ENCODE data around the gene SLC8A3. TPM values are rescaled to one million over a fixed set of nuclear protein-coding genes. Genes with fewer than 3 reads are reported as not detected.

Gene SLC8A3
- polyA plus RNA-seq, 3 donors, result 0.06 to 0.15 TPM; not detected in 1

GRCh38 chr14:70181276-70181675, 7.5 kb downstream of the SLC8A3 start:
- H3K27ac ChIP-seq (ENCODE audit: low read depth, low read length), result no peak overlapping the region
- WGBS, 3 donors, result 65 to 72% (median 67%) methylated on average over 1 of the region's 1 CpG

GRCh38 chr14:70180718-70181117, 8.0 kb downstream of the SLC8A3 start:
- no peak overlapping the region for H3K27ac ChIP-seq (ENCODE audit: low read depth, low read length)
- 80 to 85% (median 85%) methylated on average over 1 of the region's 1 CpG for WGBS, 3 donors

GRCh38 chr14:70177081-70177800, 11.5 kb downstream of the SLC8A3 start:
- WGBS, 3 donors, result 68 to 79% (median 79%) methylated on average over 3 of the region's 3 CpGs
- no peak overlapping the region for H3K27ac ChIP-seq (ENCODE audit: low read depth, low read length)

- 76 to 79% (median 79%) methylated on average over 6 of the region's 6 CpGs for WGBS, 3 donors
- H3K27ac ChIP-seq (ENCODE audit: low read depth, low read length), result no peak overlapping the region
These were observed 15.2 kb downstream of the SLC8A3 start for GRCh38 chr14:70173569-70173968.

- 53 to 80% (median 67%) methylated on average over 8 of the region's 8 CpGs for WGBS, 3 donors
- no peak overlapping the region for H3K27ac ChIP-seq (ENCODE audit: low read depth, low read length)
These were observed 17.0 kb downstream of the SLC8A3 start for GRCh38 chr14:70171726-70172125.

GRCh38 chr14:70170976-70171375, 17.8 kb downstream of the SLC8A3 start:
- 86 to 91% (median 89%) methylated on average over 4 of the region's 4 CpGs for WGBS, 3 donors
- H3K27ac ChIP-seq (ENCODE audit: low read depth, low read length), result no peak overlapping the region

- 88 to 90% (median 89%) methylated on average over 4 of the region's 4 CpGs for WGBS, 3 donors
- H3K27ac ChIP-seq (ENCODE audit: low read depth, low read length), result no peak overlapping the region
These were observed 20.3 kb downstream of the SLC8A3 start for GRCh38 chr14:70168406-70168805.

GRCh38 chr14:70166530-70167203, 22.1 kb downstream of the SLC8A3 start:
- H3K27ac ChIP-seq (ENCODE audit: low read depth, low read length), result no peak overlapping the region
- 90 to 95% (median 91%) methylated on average over 9 of the region's 9 CpGs for WGBS, 3 donors

GRCh38 chr14:70162358-70162757, 26.4 kb downstream of the SLC8A3 start:
- WGBS, 3 donors, result 65 to 77% (median 73%) methylated on average over 4 of the region's 4 CpGs
- no peak overlapping the region for H3K27ac ChIP-seq (ENCODE audit: low read depth, low read length)

- no peak overlapping the region for H3K27ac ChIP-seq (ENCODE audit: low read depth, low read length)
- WGBS, 3 donors, result 78 to 95% (median 81%) methylated on average over 3 of the region's 3 CpGs
These were observed 32.2 kb downstream of the SLC8A3 start for GRCh38 chr14:70156592-70156991.

- 58 to 71% (median 68%) methylated on average over 4 of the region's 4 CpGs for WGBS, 3 donors
- H3K27ac ChIP-seq (ENCODE audit: low read depth, low read length), result no peak overlapping the region
These were observed 36.0 kb downstream of the SLC8A3 start for GRCh38 chr14:70152704-70153103.

- H3K27ac ChIP-seq (ENCODE audit: low read depth, low read length), result no peak overlapping the region
- 85 to 90% (median 87%) methylated on average over 3 of the region's 3 CpGs for WGBS, 3 donors
These were observed 36.7 kb downstream of the SLC8A3 start for GRCh38 chr14:70152081-70152480.

GRCh38 chr14:70149596-70150165, 39.1 kb downstream of the SLC8A3 start:
- no peak overlapping the region for H3K27ac ChIP-seq (ENCODE audit: low read depth, low read length)
- 56 to 66% (median 61%) methylated on average over 4 of the region's 4 CpGs for WGBS, 3 donors

GRCh38 chr14:70148911-70149595, 39.7 kb downstream of the SLC8A3 start:
- WGBS, 3 donors, result 24 to 61% (median 25%) methylated on average over 3 of the region's 3 CpGs
- H3K27ac ChIP-seq (ENCODE audit: low read depth, low read length), result no peak overlapping the region

GRCh38 chr14:70148351-70148750, 40.4 kb downstream of the SLC8A3 start:
- 66 to 82% (median 79%) methylated on average over 3 of the region's 3 CpGs for WGBS, 3 donors
- H3K27ac ChIP-seq (ENCODE audit: low read depth, low read length), result no peak overlapping the region

- H3K27ac ChIP-seq (ENCODE audit: low read depth, low read length), result no peak overlapping the region
- 70 to 76% (median 72%) methylated on average over 6 of the region's 6 CpGs for WGBS, 3 donors
These were observed 44.7 kb downstream of the SLC8A3 start for GRCh38 chr14:70144046-70144445.

GRCh38 chr14:70143306-70143705, 45.4 kb downstream of the SLC8A3 start:
- H3K27ac ChIP-seq (ENCODE audit: low read depth, low read length), result no peak overlapping the region
- 85 to 88% (median 87%) methylated on average over 5 of the region's 5 CpGs for WGBS, 3 donors

- H3K27ac ChIP-seq (ENCODE audit: low read depth, low read length), result no peak overlapping the region
- 55 to 77% (median 61%) methylated on average over 1 of the region's 1 CpG for WGBS, 3 donors
These were observed 48.1 kb downstream of the SLC8A3 start for GRCh38 chr14:70140614-70141013.

- H3K27ac ChIP-seq (ENCODE audit: low read depth, low read length), result no peak overlapping the region
- 82 to 90% (median 89%) methylated on average over 5 of the region's 5 CpGs for WGBS, 3 donors
These were observed 49.4 kb downstream of the SLC8A3 start for GRCh38 chr14:70139384-70139783.
